Endothelial cell (in vitro differentiated cells): ENCODE data around the gene TBC1D20. TPM values are rescaled to one million over a fixed set of nuclear protein-coding genes. Genes with fewer than 3 reads are reported as not detected.
A peak's percentile ranks its signal among the peaks of the same experiment; 100 is the strongest.

Source experiments
- DNase-seq: peaks from one replicate; pipeline ENCODE4 v3.0.0; 2021; ENCODE audit warnings: low spot score
- H3K27ac Mint-ChIP-seq: one replicate; pipeline ENCODE4 v1.8.0; 2021; ENCODE audit warnings: mixed read lengths, inconsistent platforms; ENCODE audit not compliant: unreplicated experiment
- H3K27me3 Mint-ChIP-seq: one replicate; pipeline ENCODE4 v1.8.0; 2021; ENCODE audit warnings: mild to moderate bottlenecking, moderate library complexity, mixed read lengths, inconsistent platforms; ENCODE audit not compliant: unreplicated experiment
- H3K36me3 Mint-ChIP-seq: one replicate; pipeline ENCODE4 v1.8.0; 2021; ENCODE audit warnings: mild to moderate bottlenecking, low read depth, mixed read lengths, inconsistent platforms; ENCODE audit not compliant: unreplicated experiment
- H3K4me1 Mint-ChIP-seq: one replicate; pipeline ENCODE4 v1.8.0; 2021; ENCODE audit warnings: mild to moderate bottlenecking, mixed read lengths, inconsistent platforms; ENCODE audit not compliant: unreplicated experiment
- H3K4me3 Mint-ChIP-seq: one replicate; pipeline ENCODE4 v1.8.0; 2021; ENCODE audit warnings: mild to moderate bottlenecking, mixed read lengths, inconsistent platforms; ENCODE audit not compliant: unreplicated experiment
- H3K9me3 Mint-ChIP-seq: one replicate; pipeline ENCODE4 v1.8.0; 2021; ENCODE audit warnings: mixed read lengths, inconsistent platforms; ENCODE audit not compliant: unreplicated experiment
- CTCF ChIP-seq: fragments of 200-600 bp; sonication (generic); IDR thresholded peaks from one replicate; pipeline ENCODE4 v1.5.0; 2021; ENCODE audit warnings: antibody characterized with exemption; ENCODE audit not compliant: unreplicated experiment
- total RNA-seq: library from RNA; stranded (reverse); fragmentation: NEBNext Ultra II Directional; extraction: Animal tissue kit (Norgen Biotek cat#: 25700); gene quantifications from one replicate; pipeline ENCODE4 v1.2.1, GENCODE V29; 2021; ENCODE audit not compliant: unreplicated experiment

Gene TBC1D20
- total RNA-seq, 1 donor from 2014 or later = 29.9 TPM

GRCh38 chr20:472889-473292, 10.6 kb upstream of the TBC1D20 start:
- H3K4me3 Mint-ChIP-seq = no peak overlapping the region
- no peaks in the 10 kb centered on the region for H3K4me1 Mint-ChIP-seq
- H3K9me3 Mint-ChIP-seq = peaks cover 13% of the 10 kb centered on the region
- H3K36me3 Mint-ChIP-seq = peaks cover 44% of the 10 kb centered on the region
- H3K27me3 Mint-ChIP-seq = no peaks in the 10 kb centered on the region
- peak overlapping the region; percentile 0 for H3K27ac Mint-ChIP-seq
- DNase-seq = no peak
- no peak for TF ChIP-seq CTCF

- Mint-ChIP-seq H3K36me3 (peaks cover 48% of the 10 kb centered on the region), H3K9me3 (peaks cover 15% of the 10 kb centered on the region)
- TF ChIP-seq CTCF = no peak
Observed at GRCh38 chr20:472137-472846, 10.0 kb upstream of the TBC1D20 start.

GRCh38 chr20:469746-470490, 7.6 kb upstream of the TBC1D20 start:
- no peak overlapping the region for H3K4me3 Mint-ChIP-seq
- H3K27ac Mint-ChIP-seq = no peak overlapping the region
- H3K36me3 Mint-ChIP-seq = peaks cover 45% of the 10 kb centered on the region
- DNase-seq = no peak
- peaks cover 3% of the 10 kb centered on the region for H3K27me3 Mint-ChIP-seq
- peaks cover 20% of the 10 kb centered on the region for H3K9me3 Mint-ChIP-seq
- no peaks in the 10 kb centered on the region for H3K4me1 Mint-ChIP-seq
- no peak for TF ChIP-seq CTCF

More at GRCh38 chr20:472137-472846, 10.0 kb upstream of the TBC1D20 start:
- H3K27ac Mint-ChIP-seq = no peak overlapping the region
- H3K27me3 Mint-ChIP-seq = peaks cover 2% of the 10 kb centered on the region
- H3K4me3 Mint-ChIP-seq = no peak overlapping the region
- no peaks in the 10 kb centered on the region for H3K4me1 Mint-ChIP-seq
- no peak for DNase-seq

GRCh38 chr20:467755-468154, 5.4 kb upstream of the TBC1D20 start:
- no peak overlapping the region for H3K4me3 Mint-ChIP-seq
- peaks cover 5% of the 10 kb centered on the region for H3K4me1 Mint-ChIP-seq
- no peak overlapping the region for H3K27ac Mint-ChIP-seq
- H3K36me3 Mint-ChIP-seq = peaks cover 30% of the 10 kb centered on the region
- TF ChIP-seq CTCF = no peak
- peaks cover 8% of the 10 kb centered on the region for H3K27me3 Mint-ChIP-seq
- no peak for DNase-seq
- peaks cover 13% of the 10 kb centered on the region for H3K9me3 Mint-ChIP-seq
